Skeletal muscle tissue (tissue), 4 donors: ENCODE data around the gene EPB41L2. TPM values are rescaled to one million over a fixed set of nuclear protein-coding genes. Genes with fewer than 3 reads are reported as not detected.

ENCODE experiments used
- H3K27ac ChIP-seq: one replicate; pipeline ENCODE4 v1.7.0; 2013; ENCODE audit warnings: mild to moderate bottlenecking, low read depth, low read length, inconsistent platforms
- H3K27me3 ChIP-seq, 3 donors: one replicate each; pipeline ENCODE4 v1.7.0; 2013; ENCODE audit warnings: low read length in 3 of 3; ENCODE audit not compliant: control insufficient read depth in 3 of 3, insufficient read depth in 3 of 3
- H3K36me3 ChIP-seq, 3 donors: one replicate each; pipeline ENCODE4 v1.7.0; 2013; ENCODE audit warnings: low read length in 3 of 3; ENCODE audit not compliant: control insufficient read depth in 3 of 3, insufficient read depth in 3 of 3
- H3K4me1 ChIP-seq, 3 donors: one replicate each; pipeline ENCODE4 v1.7.0; 2013; ENCODE audit warnings: low read length in 3 of 3, mild to moderate bottlenecking in 3 of 3; ENCODE audit not compliant: control insufficient read depth in 3 of 3, insufficient read depth in 3 of 3
- H3K4me3 ChIP-seq, 3 donors: one replicate each; pipeline ENCODE4 v1.7.0; 2013; ENCODE audit warnings: low read length in 3 of 3
- H3K9ac ChIP-seq, 3 donors: one replicate each; pipeline ENCODE4 v1.7.0; 2013; ENCODE audit warnings: low read length in 3 of 3, mild to moderate bottlenecking in 3 of 3, moderate library complexity in 2 of 3, low read depth in 1 of 3
- H3K9me3 ChIP-seq, 3 donors: one replicate each; pipeline ENCODE4 v1.7.0; 2013; ENCODE audit warnings: low read length in 3 of 3; ENCODE audit not compliant: control insufficient read depth in 3 of 3
- total RNA-seq: library from RNA; depleted of rRNA; stranded (reverse); fragments of >200 nt; gene quantifications from one replicate; pipeline ENCODE4 v1.2.3, GENCODE V29; 2014
- donor health status: Osteomylitis.

Gene EPB41L2
- total RNA-seq, 1 donor from 2014 or later, result 187 TPM

- Histone ChIP-seq H3K27me3 (no peaks in the 10 kb centered on the region), H3K9me3 (no peaks in the 10 kb centered on the region), H3K9ac (no peak overlapping the region), H3K36me3 (no peaks in the 10 kb centered on the region), H3K27ac (no peak overlapping the region), H3K4me1 (peaks cover 0 to 2% (median 0%) of the 10 kb centered on the region in 3 donors), H3K4me3 (no peak overlapping the region)
Observed at GRCh38 chr6:131039345-131039680, 23.7 kb downstream of the EPB41L2 start.

- H3K27ac ChIP-seq, result no peak overlapping the region
- H3K27me3 ChIP-seq, result no peaks in the 10 kb centered on the region
- no peak overlapping the region for H3K4me3 ChIP-seq
- no peaks in the 10 kb centered on the region for H3K9me3 ChIP-seq
- H3K4me1 ChIP-seq, result peaks cover 0 to 2% (median 0%) of the 10 kb centered on the region in 3 donors
- H3K36me3 ChIP-seq, result no peaks in the 10 kb centered on the region
- no peak overlapping the region for H3K9ac ChIP-seq
Observed at GRCh38 chr6:131038597-131039344, 24.3 kb downstream of the EPB41L2 start.

GRCh38 chr6:131037194-131037897, 25.7 kb downstream of the EPB41L2 start:
- H3K4me1 ChIP-seq, result peaks cover 0 to 2% (median 0%) of the 10 kb centered on the region in 3 donors
- H3K9me3 ChIP-seq, result no peaks in the 10 kb centered on the region
- no peak overlapping the region for H3K4me3 ChIP-seq
- no peak overlapping the region for H3K9ac ChIP-seq
- no peak overlapping the region for H3K27ac ChIP-seq
- H3K36me3 ChIP-seq, result no peaks in the 10 kb centered on the region
- no peaks in the 10 kb centered on the region for H3K27me3 ChIP-seq

DNA sequence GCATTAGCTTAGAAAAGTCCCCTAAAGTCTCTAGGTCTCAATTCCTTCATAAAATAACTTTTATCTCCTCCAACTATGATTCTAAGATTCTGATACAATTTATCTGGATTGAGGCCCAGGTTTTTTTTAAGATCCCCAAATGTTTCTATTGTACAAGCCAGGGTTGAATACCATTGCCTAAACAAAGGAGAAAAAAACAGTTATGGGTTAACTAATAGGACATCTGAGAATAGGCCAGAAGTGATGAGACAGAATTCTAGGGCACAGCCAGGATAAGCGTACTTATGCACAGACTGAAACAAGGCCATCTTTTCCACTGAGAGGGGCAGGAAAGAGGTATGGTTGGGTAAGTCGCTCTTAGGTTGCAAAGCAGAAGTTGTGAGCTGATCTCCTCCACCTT, 26.4 kb downstream of the EPB41L2 start:
- no peak overlapping the region for H3K27ac ChIP-seq
- no peaks in the 10 kb centered on the region for H3K4me1 ChIP-seq
- no peaks in the 10 kb centered on the region for H3K27me3 ChIP-seq
- H3K36me3 ChIP-seq, result no peaks in the 10 kb centered on the region
- no peak overlapping the region for H3K4me3 ChIP-seq
- no peak overlapping the region for H3K9ac ChIP-seq
- no peaks in the 10 kb centered on the region for H3K9me3 ChIP-seq

GRCh38 chr6:131036143-131036542, 26.9 kb downstream of the EPB41L2 start:
- Histone ChIP-seq H3K36me3 (no peaks in the 10 kb centered on the region), H3K27ac (no peak overlapping the region), H3K4me1 (no peaks in the 10 kb centered on the region), H3K27me3 (no peaks in the 10 kb centered on the region), H3K9ac (no peak overlapping the region), H3K4me3 (no peak overlapping the region), H3K9me3 (no peaks in the 10 kb centered on the region)

DNA sequence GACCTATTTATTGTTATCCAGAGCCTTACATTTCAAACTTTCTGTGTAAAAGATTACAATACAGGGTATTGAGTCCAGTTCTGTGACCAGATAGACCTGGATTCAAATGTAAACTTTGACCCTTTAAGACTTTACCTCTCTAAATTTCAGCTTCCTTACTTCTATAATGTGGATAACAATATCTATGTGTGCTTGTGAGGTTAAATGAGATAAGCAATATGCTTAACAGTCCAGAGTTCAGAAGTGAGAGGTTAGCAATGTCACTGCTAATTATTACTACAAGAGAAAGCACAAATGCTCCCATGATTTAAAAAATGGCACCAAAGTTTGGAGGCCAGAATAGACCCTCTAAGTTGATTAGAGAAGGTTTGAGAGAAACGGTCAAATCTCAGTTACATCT, 27.5 kb downstream of the EPB41L2 start:
- H3K27ac ChIP-seq, result no peak overlapping the region
- no peaks in the 10 kb centered on the region for H3K27me3 ChIP-seq
- no peaks in the 10 kb centered on the region for H3K36me3 ChIP-seq
- H3K4me1 ChIP-seq, result no peaks in the 10 kb centered on the region
- H3K9ac ChIP-seq, result no peak overlapping the region
- H3K4me3 ChIP-seq, result no peak overlapping the region
- H3K9me3 ChIP-seq, result no peaks in the 10 kb centered on the region

DNA sequence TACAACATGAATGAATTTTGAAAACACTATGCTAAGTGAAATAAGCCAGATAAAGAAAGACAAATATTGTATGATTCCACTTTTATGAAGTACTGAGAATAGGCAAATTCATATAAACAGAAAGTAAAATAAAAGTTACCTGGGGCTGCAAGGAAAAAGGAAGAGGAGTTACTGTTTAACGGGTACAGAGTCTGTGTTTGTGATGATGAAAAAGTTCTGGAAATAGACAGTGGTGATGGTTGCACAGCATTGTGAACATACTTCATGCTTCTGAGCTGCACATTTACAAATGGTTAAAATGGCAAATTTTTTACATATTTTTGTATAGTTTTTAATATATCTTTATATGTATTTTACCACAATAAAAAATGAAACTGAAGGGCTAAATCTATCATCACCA, 29.4 kb downstream of the EPB41L2 start:
- no peaks in the 10 kb centered on the region for H3K27me3 ChIP-seq
- H3K27ac ChIP-seq, result no peak overlapping the region
- H3K4me1 ChIP-seq, result peaks cover 0 to 2% (median 0%) of the 10 kb centered on the region in 3 donors
- no peak overlapping the region for H3K9ac ChIP-seq
- no peaks in the 10 kb centered on the region for H3K36me3 ChIP-seq
- no peak overlapping the region for H3K4me3 ChIP-seq
- no peaks in the 10 kb centered on the region for H3K9me3 ChIP-seq

GRCh38 chr6:131029626-131030297, 33.3 kb downstream of the EPB41L2 start:
- peaks cover 0 to 2% (median 0%) of the 10 kb centered on the region in 3 donors for H3K4me1 ChIP-seq
- no peaks in the 10 kb centered on the region for H3K36me3 ChIP-seq
- H3K27ac ChIP-seq, result no peak overlapping the region
- no peak overlapping the region for H3K9ac ChIP-seq
- no peak overlapping the region for H3K4me3 ChIP-seq
- no peaks in the 10 kb centered on the region for H3K9me3 ChIP-seq
- no peaks in the 10 kb centered on the region for H3K27me3 ChIP-seq

DNA sequence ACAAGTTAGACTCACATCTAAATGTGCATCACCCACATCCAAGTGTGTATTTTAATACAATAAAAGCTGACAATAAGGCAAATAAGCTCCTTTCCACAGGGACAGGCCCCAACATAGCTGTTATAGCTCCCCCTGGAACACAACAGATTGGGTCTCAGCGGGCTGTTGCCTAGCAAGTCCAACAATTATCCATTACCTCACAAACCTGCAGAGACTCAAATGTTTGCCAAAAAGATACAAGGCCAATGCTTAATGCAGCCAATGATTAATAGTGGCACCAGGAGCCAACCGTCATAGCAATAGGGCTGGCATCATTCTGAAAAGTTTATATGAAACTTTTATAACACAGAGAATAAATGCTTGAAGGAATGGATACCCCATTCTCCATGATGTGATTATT, 35.7 kb downstream of the EPB41L2 start:
- H3K9me3 ChIP-seq, result no peaks in the 10 kb centered on the region
- no peak overlapping the region for H3K27ac ChIP-seq
- no peaks in the 10 kb centered on the region for H3K36me3 ChIP-seq
- H3K9ac ChIP-seq, result no peak overlapping the region
- H3K4me1 ChIP-seq, result peaks cover 0 to 2% (median 0%) of the 10 kb centered on the region in 3 donors
- H3K27me3 ChIP-seq, result no peaks in the 10 kb centered on the region
- no peak overlapping the region for H3K4me3 ChIP-seq

DNA sequence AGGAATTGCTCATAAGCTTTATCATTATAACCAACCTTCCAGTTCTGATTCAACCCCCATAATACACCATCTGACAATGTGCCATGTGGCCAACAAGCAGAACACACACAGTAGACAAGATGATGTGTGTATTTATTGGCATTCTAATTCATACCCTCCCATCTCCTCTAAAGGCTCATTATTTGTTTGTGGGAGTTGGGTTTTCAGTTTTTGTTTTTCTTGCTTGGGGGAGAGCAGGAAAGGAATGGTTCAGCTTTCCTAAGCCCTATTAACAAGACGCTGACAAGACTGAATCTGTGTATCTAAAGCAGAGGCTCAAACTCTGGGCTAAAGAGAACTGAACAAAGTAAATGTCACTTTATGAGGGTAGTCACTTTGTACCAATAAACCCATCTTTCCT, 36.8 kb downstream of the EPB41L2 start:
- H3K4me1 ChIP-seq, result peaks cover 0 to 2% (median 0%) of the 10 kb centered on the region in 3 donors
- H3K4me3 ChIP-seq, result no peak overlapping the region
- no peak overlapping the region for H3K9ac ChIP-seq
- no peak overlapping the region for H3K27ac ChIP-seq
- H3K9me3 ChIP-seq, result no peaks in the 10 kb centered on the region
- no peaks in the 10 kb centered on the region for H3K27me3 ChIP-seq
- no peaks in the 10 kb centered on the region for H3K36me3 ChIP-seq
